Cardiac fibroblast (primary cell): ENCODE data around the gene CORO2A.

Experiments
- DNase-seq, 2 donors: peaks; one replicate each; pipeline versions ENCODE4 v3.0.0 to v3.0.0-alpha.2; 2010; ENCODE audit warnings: low read depth in 2 of 2
- H3K4me3 ChIP-seq, 2 donors: replicated peaks in 1 of 2; 1 replicate in 1 of 2; 2 replicates in 1 of 2; pipeline ENCODE4 v1.5.1; 2011; ENCODE audit warnings: low read depth in 2 of 2, low read length in 2 of 2, mild to moderate bottlenecking in 2 of 2, moderate library complexity in 1 of 2
- CTCF ChIP-seq: IDR thresholded peaks from one replicate; pipeline ENCODE4 v1.5.1; 2011; ENCODE audit warnings: low read depth, mild to moderate bottlenecking, low read length, inconsistent platforms

The CORO2A gene

DNA sequence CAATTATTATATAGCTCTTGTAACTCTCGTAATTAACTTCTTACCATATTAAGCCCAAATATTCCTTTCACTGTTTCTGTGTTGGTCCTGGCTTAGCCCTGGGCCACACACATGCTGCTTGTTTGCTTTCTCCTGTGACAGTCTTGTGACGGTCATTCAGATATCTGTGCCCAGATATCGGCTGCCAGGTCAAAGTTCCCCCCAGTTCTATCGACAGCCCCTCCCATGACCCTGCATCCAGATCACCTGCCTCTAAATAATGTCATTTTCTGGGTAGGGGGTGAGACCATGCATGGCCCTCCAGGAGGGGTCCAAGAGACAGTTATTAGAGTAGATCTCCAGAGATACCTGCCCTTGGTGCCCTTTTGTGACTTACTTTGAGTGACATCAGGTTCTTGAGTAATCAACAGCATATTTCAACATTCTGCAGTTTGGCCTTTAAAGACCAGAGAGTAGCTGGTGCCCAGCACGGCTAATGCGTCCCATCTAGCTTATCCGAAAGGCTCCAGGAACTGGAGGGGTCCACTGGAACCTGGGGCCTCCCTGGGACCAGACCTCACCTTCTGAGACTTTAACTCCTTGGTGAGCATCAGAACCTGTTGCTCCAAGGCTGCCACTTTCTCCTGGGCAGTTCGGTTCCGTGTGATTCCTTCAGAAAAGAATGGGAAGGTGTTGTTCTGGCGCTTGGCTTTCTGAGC lies 36.1 kb upstream of the CORO2A start:
- TF ChIP-seq CTCF: no peak
- H3K4me3 ChIP-seq: no peak overlapping the region
- no peak for DNase-seq

DNA sequence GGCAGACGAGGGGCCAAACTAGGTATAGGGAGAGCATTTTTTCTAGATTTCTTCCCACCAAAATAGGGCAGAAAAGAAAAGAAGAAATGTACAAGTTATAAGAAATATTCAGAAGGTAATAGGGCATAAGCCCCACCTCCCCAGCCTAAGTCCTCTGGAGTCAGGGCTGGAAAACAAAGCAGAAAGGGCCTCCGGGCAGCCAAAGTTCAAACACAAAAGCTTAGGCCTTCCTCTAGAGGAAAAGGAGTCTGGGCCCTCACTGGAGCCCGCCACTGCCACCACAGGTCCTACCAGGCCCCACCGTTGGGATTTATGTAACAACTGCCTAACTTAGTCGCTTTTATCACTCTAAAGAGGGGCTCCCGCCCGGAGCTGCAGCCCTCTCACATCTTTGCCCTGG lies 35.4 kb upstream of the CORO2A start:
- no peak for DNase-seq
- TF ChIP-seq CTCF: no peak
- no peak overlapping the region for H3K4me3 ChIP-seq

- H3K4me3 ChIP-seq: no peak overlapping the region
- no peak for DNase-seq
- TF ChIP-seq CTCF: no peak
These were observed 34.5 kb upstream of the CORO2A start for GRCh38 chr9:98226957-98227356.

DNA sequence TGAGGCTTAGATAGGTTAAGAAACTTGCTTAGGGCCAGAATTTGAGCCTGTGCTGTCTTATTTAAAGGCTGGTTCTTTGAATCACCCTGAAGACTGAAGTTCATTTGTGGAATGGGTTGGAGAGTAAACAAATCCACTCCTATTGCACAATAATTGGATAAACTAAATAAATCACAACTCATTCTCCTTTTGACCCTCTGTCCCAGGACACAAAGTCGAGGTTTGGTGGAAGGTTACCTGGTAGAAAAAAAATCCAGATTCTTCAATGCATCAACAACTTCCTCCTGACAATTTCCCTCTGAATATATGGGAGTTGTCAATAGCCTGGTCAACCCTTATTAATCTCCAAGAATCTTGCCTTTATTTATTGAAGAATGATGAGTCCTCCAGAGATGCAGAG lies 34.1 kb upstream of the CORO2A start:
- H3K4me3 ChIP-seq: no peak overlapping the region
- no peak for TF ChIP-seq CTCF
- peak; percentile 24 to 34 for DNase-seq

DNA sequence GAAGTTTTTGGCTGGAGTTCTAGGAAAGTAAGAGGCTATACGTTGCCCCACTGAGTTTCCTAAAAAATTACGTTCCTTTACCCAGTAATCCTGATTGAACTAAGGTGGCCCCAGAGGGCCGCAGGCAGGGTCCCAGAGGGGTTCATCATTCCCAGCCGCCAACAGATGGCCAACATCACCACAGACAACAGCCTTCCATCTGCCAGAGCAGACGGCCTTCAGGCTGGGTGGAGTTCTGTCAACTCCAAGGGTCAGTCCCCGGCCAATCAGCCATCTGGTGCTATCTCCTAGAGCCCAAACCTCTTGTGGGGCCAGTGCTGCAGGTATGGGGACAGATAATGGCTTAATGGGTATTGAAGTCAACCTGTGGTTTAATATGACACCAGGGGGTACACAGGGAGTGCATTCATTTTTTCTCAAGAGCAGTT lies 32.6 kb upstream of the CORO2A start:
- TF ChIP-seq CTCF: no peak
- no peak for DNase-seq
- H3K4me3 ChIP-seq: no peak overlapping the region

- no peak overlapping the region for H3K4me3 ChIP-seq
- no peak for TF ChIP-seq CTCF
- peak; percentile 98 to 99 for DNase-seq
These were observed 30.7 kb upstream of the CORO2A start for GRCh38 chr9:98222885-98223691.
